ENCODE data around the gene SLC47A2.

Gene SLC47A2

DNA sequence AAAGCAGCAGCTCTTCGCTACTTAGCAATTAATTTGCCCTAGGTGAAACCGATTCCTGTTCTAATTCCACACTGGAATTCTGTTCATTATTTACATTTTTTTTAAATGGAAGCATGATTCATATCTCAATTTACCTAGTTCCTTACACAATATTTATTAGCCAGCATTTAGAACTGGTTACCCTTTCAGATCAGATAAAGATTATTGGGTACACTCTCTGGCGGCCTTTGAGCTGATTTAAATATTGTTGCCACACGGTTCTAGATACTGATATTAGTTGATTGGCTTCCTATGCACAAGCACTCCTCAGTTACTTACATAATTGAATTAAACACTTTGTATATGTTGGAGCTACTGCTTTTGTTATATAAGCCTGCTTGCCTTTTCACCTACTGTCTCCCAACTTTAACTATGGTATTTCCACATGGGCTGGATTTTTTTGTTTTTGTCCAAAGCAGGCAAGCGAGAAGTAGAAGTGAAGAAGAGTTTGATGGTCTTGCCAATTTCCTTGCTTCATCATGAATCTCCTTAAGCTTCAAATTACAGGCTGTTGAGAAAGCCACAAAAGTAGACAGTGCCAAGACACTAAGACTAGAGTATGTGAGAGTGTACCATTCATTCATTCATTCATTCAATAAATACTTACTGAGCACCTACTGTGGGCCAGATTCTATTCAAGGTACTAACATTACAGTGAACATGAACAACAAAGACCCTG lies 71.7 kb downstream of the SLC47A2 start:
- H3K27ac ChIP-seq (ENCODE audit: low read depth, low read length) = no peak overlapping the region
- 97% methylated on average over 4 of the region's 5 CpGs for WGBS
- H3K4me1 ChIP-seq (ENCODE audit: insufficient read depth, low read length) = peaks cover 49% of the 10 kb centered on the region
- H3K36me3 ChIP-seq (ENCODE audit: insufficient read depth, low read length) = no peaks in the 10 kb centered on the region
- no peak overlapping the region for H3K4me3 ChIP-seq (ENCODE audit: low read length)
- H3K9me3 ChIP-seq (ENCODE audit: insufficient read depth, low read depth, low read length) = no peaks in the 10 kb centered on the region
- H3K9ac ChIP-seq (ENCODE audit: low read depth, low read length) = no peak overlapping the region
- no peaks in the 10 kb centered on the region; the same call in 1 of the 2 replicates for H3K27me3 ChIP-seq (ENCODE audit: insufficient read depth, low read length)

DNA sequence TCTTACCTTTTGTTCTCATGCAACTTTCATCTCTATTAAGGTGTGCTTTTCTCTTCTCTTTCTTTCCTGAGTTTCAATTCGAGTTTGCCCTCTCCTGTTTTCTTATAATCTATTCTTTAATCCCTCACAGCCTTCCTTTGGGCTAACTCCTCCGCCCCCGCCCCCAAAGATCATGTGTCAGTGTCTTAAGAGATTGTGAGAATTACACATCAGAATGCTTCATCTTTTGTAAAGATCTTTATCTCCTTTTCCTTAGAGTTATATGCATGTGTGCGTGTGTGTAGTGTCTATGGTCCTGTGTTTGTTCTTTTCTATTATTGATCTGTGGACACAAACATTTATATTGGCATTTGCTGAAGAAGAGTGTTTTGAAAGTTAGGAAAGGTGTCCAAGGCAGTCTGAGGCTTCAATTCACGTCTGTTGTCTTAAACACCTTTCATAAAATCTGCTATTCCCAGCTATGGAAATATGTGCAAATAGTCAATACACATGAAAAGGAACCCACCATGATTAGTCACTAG lies 74.0 kb downstream of the SLC47A2 start:
- Histone ChIP-seq H3K36me3 (ENCODE audit: insufficient read depth, low read length) (no peaks in the 10 kb centered on the region), H3K27me3 (ENCODE audit: insufficient read depth, low read length) (no peaks in the 10 kb centered on the region; the same call in 1 of the 2 replicates), H3K27ac (ENCODE audit: low read depth, low read length) (no peak overlapping the region), H3K9ac (ENCODE audit: low read depth, low read length) (no peak overlapping the region), H3K4me1 (ENCODE audit: insufficient read depth, low read length) (peaks cover 39% of the 10 kb centered on the region), H3K9me3 (ENCODE audit: insufficient read depth, low read depth, low read length) (no peaks in the 10 kb centered on the region), H3K4me3 (ENCODE audit: low read length) (no peak overlapping the region)
- WGBS = 44% methylated on average over 3 of the region's 5 CpGs

- 89% methylated on average over 4 of the region's 4 CpGs for WGBS
- Histone ChIP-seq H3K36me3 (ENCODE audit: insufficient read depth, low read length) (no peaks in the 10 kb centered on the region), H3K9ac (ENCODE audit: low read depth, low read length) (no peak overlapping the region), H3K27ac (ENCODE audit: low read depth, low read length) (no peak overlapping the region), H3K4me1 (ENCODE audit: insufficient read depth, low read length) (peaks cover 33% of the 10 kb centered on the region), H3K9me3 (ENCODE audit: insufficient read depth, low read depth, low read length) (no peaks in the 10 kb centered on the region), H3K4me3 (ENCODE audit: low read length) (no peak overlapping the region), H3K27me3 (ENCODE audit: insufficient read depth, low read length) (no peaks in the 10 kb centered on the region; the same call in 1 of the 2 replicates)
Observed at GRCh38 chr17:19641687-19642372, 74.6 kb downstream of the SLC47A2 start.

- no peaks in the 10 kb centered on the region for H3K36me3 ChIP-seq (ENCODE audit: insufficient read depth, low read length)
- H3K9ac ChIP-seq (ENCODE audit: low read depth, low read length) = no peak overlapping the region
- H3K4me1 ChIP-seq (ENCODE audit: insufficient read depth, low read length) = no peaks in the 10 kb centered on the region
- H3K27ac ChIP-seq (ENCODE audit: low read depth, low read length) = no peak overlapping the region
- no peak overlapping the region for H3K4me3 ChIP-seq (ENCODE audit: low read length)
- H3K27me3 ChIP-seq (ENCODE audit: insufficient read depth, low read length) = no peaks in the 10 kb centered on the region
- no peaks in the 10 kb centered on the region; the same call in 1 of the 2 replicates for H3K9me3 ChIP-seq (ENCODE audit: insufficient read depth, low read depth, low read length)
- 95% methylated on average over 2 of the region's 2 CpGs for WGBS
Observed at GRCh38 chr17:19631905-19632304, 84.5 kb downstream of the SLC47A2 start.

DNA sequence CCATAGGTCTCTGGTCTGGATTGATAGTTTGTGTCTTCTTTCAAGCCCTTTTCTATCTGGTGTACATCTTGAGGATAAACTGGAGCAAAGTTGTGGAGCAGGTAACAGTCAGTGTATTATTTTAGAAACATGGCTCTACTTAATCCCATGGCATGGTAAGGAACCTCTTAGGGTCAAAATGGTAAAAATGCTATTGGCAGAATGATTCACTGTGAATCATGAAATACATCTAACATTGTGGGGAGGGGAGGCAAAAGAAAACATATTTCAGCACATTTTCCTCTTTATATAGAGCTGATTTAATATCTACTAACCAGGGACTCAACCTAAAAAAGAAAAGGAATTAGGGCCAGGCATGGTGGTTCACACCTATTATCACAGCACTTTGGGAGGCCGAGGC lies 85.7 kb downstream of the SLC47A2 start:
- Histone ChIP-seq H3K36me3 (ENCODE audit: insufficient read depth, low read length) (no peaks in the 10 kb centered on the region), H3K4me1 (ENCODE audit: insufficient read depth, low read length) (no peaks in the 10 kb centered on the region), H3K4me3 (ENCODE audit: low read length) (no peak overlapping the region), H3K27me3 (ENCODE audit: insufficient read depth, low read length) (no peaks in the 10 kb centered on the region), H3K9me3 (ENCODE audit: insufficient read depth, low read depth, low read length) (no peaks in the 10 kb centered on the region; the same call in 1 of the 2 replicates), H3K9ac (ENCODE audit: low read depth, low read length) (no peak overlapping the region), H3K27ac (ENCODE audit: low read depth, low read length) (no peak overlapping the region)
- WGBS = 100% methylated on average over 1 of the region's 1 CpG

DNA sequence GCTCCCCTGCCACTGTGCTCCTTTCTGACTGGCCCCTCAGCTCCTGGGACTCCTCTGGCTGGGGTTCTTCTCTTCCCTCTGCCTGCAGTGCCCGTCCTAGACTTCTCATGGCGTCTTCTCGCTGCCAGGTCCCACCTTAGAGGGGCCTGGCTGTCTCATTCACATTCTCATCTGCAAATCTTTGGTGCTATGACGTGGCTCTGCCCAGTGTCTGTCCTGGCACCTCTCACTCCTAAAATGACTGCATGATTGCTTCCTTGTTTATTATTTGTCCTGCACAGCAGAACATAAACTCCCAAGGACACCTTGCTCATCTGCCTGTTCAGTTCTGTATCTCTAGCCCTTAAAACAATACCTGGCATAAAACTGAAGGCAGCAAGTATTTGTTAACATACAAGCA lies 86.3 kb downstream of the SLC47A2 start:
- Histone ChIP-seq H3K4me3 (ENCODE audit: low read length) (no peak overlapping the region), H3K27me3 (ENCODE audit: insufficient read depth, low read length) (no peaks in the 10 kb centered on the region), H3K4me1 (ENCODE audit: insufficient read depth, low read length) (no peaks in the 10 kb centered on the region), H3K9ac (ENCODE audit: low read depth, low read length) (no peak overlapping the region), H3K27ac (ENCODE audit: low read depth, low read length) (no peak overlapping the region), H3K9me3 (ENCODE audit: insufficient read depth, low read depth, low read length) (no peaks in the 10 kb centered on the region; the same call in 1 of the 2 replicates), H3K36me3 (ENCODE audit: insufficient read depth, low read length) (no peaks in the 10 kb centered on the region)
- 87% methylated on average over 4 of the region's 4 CpGs for WGBS

DNA sequence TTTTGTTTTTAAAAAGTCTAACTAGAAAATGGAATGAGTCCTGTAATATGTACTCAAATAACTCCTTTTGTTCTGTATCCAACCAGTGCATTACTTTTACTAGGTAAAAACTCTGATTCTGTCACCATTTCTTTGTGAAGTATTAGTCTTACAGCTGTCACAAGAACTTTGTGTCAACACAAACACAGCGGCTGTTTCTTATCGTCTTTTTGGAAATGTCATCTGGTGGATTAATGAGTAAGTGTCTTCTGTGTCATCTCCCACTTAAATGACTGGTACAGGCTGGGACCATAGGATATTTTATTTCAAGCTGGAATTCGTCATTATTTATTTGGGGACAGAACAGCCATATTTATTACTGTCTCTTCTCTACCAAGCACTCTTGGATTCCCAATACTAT lies 86.9 kb downstream of the SLC47A2 start:
- Histone ChIP-seq H3K9me3 (ENCODE audit: insufficient read depth, low read depth, low read length) (no peaks in the 10 kb centered on the region; the same call in 1 of the 2 replicates), H3K27ac (ENCODE audit: low read depth, low read length) (no peak overlapping the region)
- WGBS = 93% methylated on average over 3 of the region's 3 CpGs

More for the DNA sequence above, 86.9 kb downstream of the SLC47A2 start:
- Histone ChIP-seq H3K27me3 (ENCODE audit: insufficient read depth, low read length) (no peaks in the 10 kb centered on the region), H3K4me3 (ENCODE audit: low read length) (no peak overlapping the region), H3K4me1 (ENCODE audit: insufficient read depth, low read length) (no peaks in the 10 kb centered on the region), H3K9ac (ENCODE audit: low read depth, low read length) (no peak overlapping the region), H3K36me3 (ENCODE audit: insufficient read depth, low read length) (no peaks in the 10 kb centered on the region)

Data from HUES64 (cell line).